Left renal cortex interstitium (tissue), 4 donors: Measurements from ENCODE around the gene STRN3. TPM values are rescaled to one million over a fixed set of nuclear protein-coding genes. Genes with fewer than 3 reads are reported as not detected.

Source experiments
- polyA plus RNA-seq, 4 donors: library from polyadenylated mRNA; unstranded; fragments of 120-200 nt; gene quantifications; one replicate each; pipeline ENCODE4 v1.2.1, GENCODE V29; 2013; ENCODE audit not compliant: insufficient read length in 4 of 4

The STRN3 gene
- polyA plus RNA-seq, 4 donors = 39.0 to 50.3 (median 46.0) TPM

Other genes starting within 250 kb of the STRN3 start
- 1 to 10 TPM; 2.5 to 5.4 (median 3.3) TPM for gene COCH, start 151.8 kb downstream of the STRN3 start, polyA plus RNA-seq
- 10 to 100 TPM; 17.6 to 22.3 (median 18.7) TPM for gene AP4S1, start 730 bp downstream of the STRN3 start, polyA plus RNA-seq
- 100 to 1,000 TPM; 138 to 193 (median 172) TPM for gene HECTD1, start 181.4 kb upstream of the STRN3 start, polyA plus RNA-seq